GM23248 (cell line): ENCODE measurements around the gene SCMH1. TPM values are rescaled to one million over a fixed set of nuclear protein-coding genes. Genes with fewer than 3 reads are reported as not detected.

ENCODE experiments used
- DNase-seq: peaks from one replicate; pipeline ENCODE4 v3.0.0-alpha.2; 2015
- H2AFZ ChIP-seq: fragments of 200-600 bp; sonication (generic); 2 replicates; pipeline ENCODE4 v1.6.1; 2016; ENCODE audit warnings: antibody characterized with exemption
- H3F3A ChIP-seq: fragments of 200-600 bp; sonication (generic); 2 replicates; pipeline ENCODE4 v1.6.1; 2016; ENCODE audit warnings: mild to moderate bottlenecking, antibody characterized with exemption, mixed run types; ENCODE audit not compliant: insufficient read depth
- H3K27ac ChIP-seq: fragments of 200-600 bp; sonication (generic); 2 replicates; pipeline ENCODE4 v1.5.1; 2016; ENCODE audit warnings: mild to moderate bottlenecking
- H3K27me3 ChIP-seq: fragments of 200-600 bp; sonication (generic); replicated peaks from 2 replicates; pipeline ENCODE4 v1.6.1; 2016; ENCODE audit warnings: mild to moderate bottlenecking; ENCODE audit not compliant: insufficient read depth
- H3K36me3 ChIP-seq: fragments of 200-600 bp; sonication (generic); 2 replicates; pipeline ENCODE4 v1.6.1; 2016; ENCODE audit warnings: low read depth, mild to moderate bottlenecking
- H3K4me1 ChIP-seq: fragments of 200-600 bp; sonication (generic); 2 replicates; pipeline ENCODE4 v1.6.1; 2016; ENCODE audit warnings: mild to moderate bottlenecking; ENCODE audit not compliant: insufficient read depth
- H3K4me2 ChIP-seq: fragments of 200-600 bp; sonication (generic); one replicate; pipeline ENCODE4 v1.6.1; 2016; ENCODE audit warnings: mild to moderate bottlenecking; ENCODE audit not compliant: unreplicated experiment
- H3K4me3 ChIP-seq: fragments of 200-600 bp; sonication (generic); 2 replicates; pipeline ENCODE4 v1.5.1; 2016; ENCODE audit warnings: mild to moderate bottlenecking
- H3K79me2 ChIP-seq: fragments of 200-600 bp; sonication (generic); 2 replicates; pipeline ENCODE4 v1.6.1; 2016; ENCODE audit warnings: mild to moderate bottlenecking; ENCODE audit not compliant: insufficient read depth
- H3K9ac ChIP-seq: fragments of 200-600 bp; sonication (generic); 2 replicates; pipeline ENCODE4 v1.6.1; 2016; ENCODE audit warnings: mild to moderate bottlenecking
- H3K9me2 ChIP-seq: fragments of 200-600 bp; sonication (generic); 2 replicates; pipeline ENCODE4 v1.6.1; 2016; ENCODE audit warnings: mixed run types, mild to moderate bottlenecking, moderate library complexity; ENCODE audit not compliant: insufficient read depth
- H3K9me3 ChIP-seq: fragments of 200-600 bp; sonication (generic); one replicate; pipeline ENCODE4 v1.6.1; 2017; ENCODE audit warnings: low read depth
- H4K20me1 ChIP-seq: fragments of 200-600 bp; sonication (generic); 2 replicates; pipeline ENCODE4 v1.6.0; 2016; ENCODE audit not compliant: insufficient read depth
- EZH2 ChIP-seq: fragments of 200-600 bp; sonication (generic); IDR thresholded peaks from 2 replicates; pipeline ENCODE4 v1.6.1; 2018; ENCODE audit warnings: antibody characterized with exemption, mild to moderate bottlenecking; ENCODE audit not compliant: insufficient read depth, poor library complexity, severe bottlenecking
- EZH2phosphoT487 ChIP-seq: fragments of 200-600 bp; sonication (generic); IDR thresholded peaks from 2 replicates; pipeline ENCODE4 v1.6.1; 2018; ENCODE audit warnings: antibody characterized with exemption, moderate library complexity, mild to moderate bottlenecking, low read depth; ENCODE audit not compliant: insufficient read depth
- WGBS, 2 experiments: methylation state at CpG; one replicate each; pipeline ENCODE4 v1.1.6; 2015 to 2017; ENCODE audit warnings: low lambda C conversion rate in 2 of 2, low coverage in 1 of 2; ENCODE audit errors: missing lambda C conversion rate in 2 of 2; 5-methylcytosine and 5-hydroxymethylcytosine counted together
- in situ Hi-C: fragments of 300-500 bp; cut with MboI; formaldehyde crosslinking; loops from 2 replicates; pipeline ENCODE4 v1.15.0; 2020
- polyA plus RNA-seq: library from polyadenylated mRNA; unstranded; fragments of >200 nt; fragmentation: Nextera tagmentation; extraction: Ambion mirVana; gene quantifications from 2 replicates; pipeline ENCODE4 v1.2.1, GENCODE V29; 2016
- total RNA-seq: library from RNA; depleted of rRNA; stranded (reverse); fragments of >200 nt; shearing (Covaris generic); gene quantifications from 2 replicates; pipeline ENCODE4 v1.2.3, GENCODE V29; 2014

SCMH1 gene
- total and polyA plus RNA-seq, 2 experiments from 2014 or later: 10.8 to 16.6 TPM

- H3K79me2 ChIP-seq: no peaks in the 10 kb centered on the region
- H3K4me2 ChIP-seq: no peak overlapping the region
- no peak overlapping the region for H3K9ac ChIP-seq
- H2AFZ ChIP-seq: no peak overlapping the region
- no peak overlapping the region for H3K27ac ChIP-seq
- H3K4me1 ChIP-seq: no peaks in the 10 kb centered on the region
- no peaks in the 10 kb centered on the region for H3F3A ChIP-seq
- in situ Hi-C loops: no loop called here
- no peaks in the 10 kb centered on the region for H3K27me3 ChIP-seq
- 33 to 48% methylated on average over 3 of the region's 3 CpGs for WGBS, 2 experiments
- TF ChIP-seq EZH2phosphoT487 (no peak), EZH2 (no peak)
- H4K20me1 ChIP-seq: no peaks in the 10 kb centered on the region
- no peaks in the 10 kb centered on the region for H3K9me3 ChIP-seq
- H3K36me3 ChIP-seq: no peaks in the 10 kb centered on the region
- no peaks in the 10 kb centered on the region for H3K9me2 ChIP-seq
- no peak overlapping the region for H3K4me3 ChIP-seq
- DNase-seq: no peak
Observed at GRCh38 chr1:41020654-41021053, 221.5 kb downstream of the SCMH1 start.

- Histone ChIP-seq H3K9me3 (no peaks in the 10 kb centered on the region), H3K27me3 (no peaks in the 10 kb centered on the region), H3K4me1 (no peaks in the 10 kb centered on the region), H3K36me3 (no peaks in the 10 kb centered on the region), H3K79me2 (no peaks in the 10 kb centered on the region), H3F3A (no peaks in the 10 kb centered on the region), H3K9me2 (no peaks in the 10 kb centered on the region), H3K4me3 (no peak overlapping the region), H3K27ac (no peak overlapping the region), H4K20me1 (no peaks in the 10 kb centered on the region), H3K9ac (no peak overlapping the region), H2AFZ (no peak overlapping the region), H3K4me2 (no peak overlapping the region)
- 89 to 92% methylated on average over 16 to 17 of the region's 17 CpGs for WGBS, 2 experiments
- in situ Hi-C loops: no loop called here
- TF ChIP-seq EZH2phosphoT487 (no peak), EZH2 (no peak)
- no peak for DNase-seq
Observed at GRCh38 chr1:41020109-41020576, 222.0 kb downstream of the SCMH1 start.

DNA sequence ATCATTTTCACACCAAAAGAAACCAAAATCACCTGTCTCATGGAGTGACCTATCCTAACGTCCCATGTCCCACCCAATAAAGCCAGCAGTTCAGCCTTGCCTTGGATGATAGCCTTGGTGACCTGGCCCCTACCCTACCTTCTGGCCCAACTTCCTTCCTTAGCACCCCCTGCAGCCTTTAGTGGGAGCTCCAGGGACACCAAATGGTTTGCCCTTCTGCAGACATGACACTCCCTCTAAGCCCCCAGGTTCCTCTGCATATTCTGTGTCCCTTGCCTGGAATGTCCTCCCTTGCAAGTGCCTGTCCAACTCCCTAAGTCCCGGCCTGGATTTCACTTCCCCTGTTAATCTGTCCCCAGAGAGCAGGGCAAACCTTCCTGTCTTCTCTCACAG, 222.8 kb downstream of the SCMH1 start:
- Histone ChIP-seq H3K9me2 (no peaks in the 10 kb centered on the region), H3K27ac (no peak overlapping the region), H3K79me2 (no peaks in the 10 kb centered on the region), H4K20me1 (no peaks in the 10 kb centered on the region), H3K27me3 (no peaks in the 10 kb centered on the region), H2AFZ (no peak overlapping the region), H3K9ac (no peak overlapping the region), H3K4me3 (no peak overlapping the region), H3K4me2 (no peak overlapping the region), H3K9me3 (no peaks in the 10 kb centered on the region), H3K36me3 (no peaks in the 10 kb centered on the region), H3K4me1 (no peaks in the 10 kb centered on the region), H3F3A (no peaks in the 10 kb centered on the region)
- DNase-seq: no peak
- TF ChIP-seq EZH2phosphoT487 (no peak), EZH2 (no peak)
- 48 to 61% methylated on average over 2 of the region's 2 CpGs for WGBS, 2 experiments
- in situ Hi-C loops: no loop called here

DNA sequence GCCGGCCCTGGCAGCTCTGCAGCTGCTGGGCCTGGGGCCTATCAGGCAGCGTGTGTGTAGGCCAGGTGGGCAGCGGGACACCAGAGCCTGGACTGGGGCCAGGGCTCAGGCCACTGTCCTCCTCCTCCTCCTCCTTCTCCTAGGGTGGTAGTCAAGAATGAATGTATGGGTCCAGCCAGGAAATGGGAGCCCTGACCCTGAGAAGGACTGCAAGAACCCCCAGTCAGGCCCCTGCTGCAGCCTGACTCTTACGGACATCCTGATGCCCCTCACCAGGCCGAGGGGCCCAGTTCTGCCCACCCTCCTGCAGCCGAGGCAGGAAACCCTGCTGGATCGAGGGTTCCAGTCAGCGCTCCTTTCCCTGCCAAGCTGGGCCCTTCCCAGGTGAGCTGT, 224.1 kb downstream of the SCMH1 start:
- TF ChIP-seq EZH2phosphoT487: no peak
- no peak for TF ChIP-seq EZH2

More for the DNA sequence above, 224.1 kb downstream of the SCMH1 start:
- Histone ChIP-seq H2AFZ (no peak overlapping the region), H3F3A (no peaks in the 10 kb centered on the region), H3K4me2 (no peak overlapping the region), H3K27me3 (no peaks in the 10 kb centered on the region), H3K4me3 (no peak overlapping the region), H4K20me1 (no peaks in the 10 kb centered on the region), H3K9ac (no peak overlapping the region), H3K9me3 (no peaks in the 10 kb centered on the region), H3K27ac (no peak overlapping the region), H3K9me2 (no peaks in the 10 kb centered on the region), H3K4me1 (no peaks in the 10 kb centered on the region), H3K79me2 (no peaks in the 10 kb centered on the region), H3K36me3 (no peaks in the 10 kb centered on the region)
- WGBS, 2 experiments: 93 to 94% methylated on average over 8 of the region's 8 CpGs
- no peak for DNase-seq
- in situ Hi-C loops: no loop called here
